NB4 (cell line): ENCODE data around the gene LRRC17.
"Not testable (repeated sequence)": the region's sequence is repeated elsewhere in the genome, so short reads cannot be mapped to it uniquely, and the experiment has no call there.

Experiments used
- DNase-seq: peaks from one replicate; pipeline ENCODE4 v3.0.0; 2010; ENCODE audit warnings: low read depth
- H3K4me3 ChIP-seq: one replicate; pipeline ENCODE4 v1.5.1; 2011; ENCODE audit warnings: mild to moderate bottlenecking, low read depth, low read length, moderate library complexity
- CTCF ChIP-seq: IDR thresholded peaks from one replicate; pipeline ENCODE4 v1.5.1; 2012; ENCODE audit warnings: low read depth, low read length
- MAX ChIP-seq: IDR thresholded peaks from 2 replicates; pipeline ENCODE4 v1.6.1; 2011; ENCODE audit warnings: low read depth, low read length
- MYC ChIP-seq: IDR thresholded peaks from 2 replicates; pipeline ENCODE4 v1.6.1; 2011; ENCODE audit warnings: low read depth, low read length
- POLR2A ChIP-seq: IDR thresholded peaks from 2 replicates; pipeline ENCODE4 v1.6.1; 2011; ENCODE audit warnings: mild to moderate bottlenecking; ENCODE audit not compliant: insufficient read length; ENCODE audit errors: extremely low read depth

LRRC17 gene

GRCh38 chr7:102953406-102953805 lies 40.6 kb downstream of the LRRC17 start:
- TF ChIP-seq CTCF (no peak), MYC (no peak), POLR2A (no peak), MAX (no peak)
- peak; percentile 60 for DNase-seq
- no peak overlapping the region for H3K4me3 ChIP-seq

GRCh38 chr7:102954359-102954758 lies 41.6 kb downstream of the LRRC17 start:
- H3K4me3 ChIP-seq, DNase-seq: not testable (repeated sequence)

- not testable (repeated sequence) for DNase-seq, H3K4me3 ChIP-seq
Observed at GRCh38 chr7:102958004-102958403, 45.2 kb downstream of the LRRC17 start.

- not testable (repeated sequence) for DNase-seq, H3K4me3 ChIP-seq
Observed at GRCh38 chr7:102961993-102962392, 49.2 kb downstream of the LRRC17 start.

GRCh38 chr7:102966465-102966864 lies 53.7 kb downstream of the LRRC17 start:
- no peak overlapping the region for H3K4me3 ChIP-seq
- TF ChIP-seq MAX: peak; percentile 76
- TF ChIP-seq POLR2A: no peak
- DNase-seq: no peak

GRCh38 chr7:102967798-102968197 lies 55.0 kb downstream of the LRRC17 start:
- TF ChIP-seq MAX: no peak
- no peak for TF ChIP-seq MYC
- no peak for TF ChIP-seq CTCF
- no peak for TF ChIP-seq POLR2A
- H3K4me3 ChIP-seq: no peak overlapping the region
- no peak for DNase-seq

- peak; percentile 71 for TF ChIP-seq MAX
- peak; percentile 41 for TF ChIP-seq POLR2A
- TF ChIP-seq MYC: peak; percentile 66
- no peak for TF ChIP-seq CTCF
- DNase-seq: peak; percentile 93
- peak overlapping the region; percentile 59 for H3K4me3 ChIP-seq
Observed at GRCh38 chr7:102973096-102973802, 60.4 kb downstream of the LRRC17 start.

- TF ChIP-seq CTCF: peak; percentile 30
- TF ChIP-seq MYC: no peak
- no peak overlapping the region for H3K4me3 ChIP-seq
- peak; percentile 54 for DNase-seq
Observed at GRCh38 chr7:102974366-102975236, 61.8 kb downstream of the LRRC17 start.
